HCT116 (cell line): ENCODE data around the gene IL23A.

Experiments
- CEBPB ChIP-seq: IDR thresholded peaks from 2 replicates; pipeline ENCODE4 v1.6.1; 2012; ENCODE audit warnings: low read depth
- POLR2A ChIP-seq: IDR thresholded peaks from 2 replicates; pipeline ENCODE4 v1.7.0; 2011; ENCODE audit warnings: borderline replicate concordance; ENCODE audit not compliant: insufficient read depth, insufficient read length; ENCODE audit errors: extremely low read depth
- RAD21 ChIP-seq: IDR thresholded peaks from 2 replicates; pipeline ENCODE4 v1.6.1; 2012; ENCODE audit warnings: low read depth, mild to moderate bottlenecking
- SIN3A ChIP-seq: IDR thresholded peaks from 2 replicates; pipeline ENCODE4 v1.6.1; 2012; ENCODE audit warnings: low read depth
- YY1 ChIP-seq: IDR thresholded peaks from 2 replicates; pipeline ENCODE4 v1.6.1; 2011; ENCODE audit warnings: low read length, low read depth, moderate library complexity, mild to moderate bottlenecking; ENCODE audit not compliant: insufficient replicate concordance; ENCODE audit errors: extremely low read depth
- TF ChIP-seq, protein P1 (sequence below): IDR thresholded peaks from 2 replicates; pipeline ENCODE4 v1.6.1; 2011; ENCODE audit warnings: mild to moderate bottlenecking, low read length, moderate library complexity; ENCODE audit not compliant: insufficient replicate concordance; ENCODE audit errors: extremely low read depth
- TF ChIP-seq, protein P2 (sequence below), 3 experiments: fragments of 200-600 bp in 1 of 3; sonication (generic) in 1 of 3; IDR thresholded peaks in 2 of 3; conservative IDR thresholded peaks in 1 of 3; 2 replicates each; pipeline ENCODE4 v1.5.1; 2012 to 2017; ENCODE audit warnings: low read depth in 2 of 3, low read length in 2 of 3, antibody characterized with exemption in 1 of 3, borderline replicate concordance in 1 of 3, control low read depth in 1 of 3, mild to moderate bottlenecking in 1 of 3, mixed read lengths in 1 of 3, mixed run types in 1 of 3, moderate library complexity in 1 of 3; ENCODE audit not compliant: insufficient read depth in 1 of 3
- TF ChIP-seq, protein P3 (sequence below): IDR thresholded peaks from 2 replicates; pipeline ENCODE4 v1.6.1; 2012; ENCODE audit warnings: low read depth

DNA sequence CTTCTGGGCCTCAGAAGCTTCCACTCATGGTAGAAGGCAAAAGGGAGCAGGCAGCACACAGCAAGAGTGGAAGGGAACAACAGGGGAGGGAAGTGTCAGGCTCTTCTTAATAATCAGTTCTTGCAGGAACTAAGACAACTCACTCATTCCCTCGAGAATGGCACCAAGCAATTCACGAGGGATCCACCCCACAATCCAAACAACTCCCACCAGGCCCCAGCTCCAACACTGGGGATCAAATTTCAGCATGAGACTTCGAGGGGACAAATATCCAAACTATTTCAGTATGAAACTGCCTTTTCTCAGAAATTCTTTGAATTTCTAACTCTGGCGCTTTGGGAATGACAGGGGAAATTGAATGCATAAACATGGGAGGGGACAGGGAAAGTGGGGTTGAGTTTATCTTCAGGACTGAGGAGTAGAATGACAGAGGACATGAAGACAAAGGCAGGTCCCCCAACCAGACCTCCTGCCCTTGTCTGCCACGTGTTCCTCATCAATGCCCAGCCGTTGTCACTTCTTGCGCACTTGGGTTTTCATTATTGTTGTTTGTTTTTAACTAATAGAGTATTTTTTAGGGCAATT lies 48.6 kb downstream of the IL23A start:
- TF ChIP-seq, protein P1, sequence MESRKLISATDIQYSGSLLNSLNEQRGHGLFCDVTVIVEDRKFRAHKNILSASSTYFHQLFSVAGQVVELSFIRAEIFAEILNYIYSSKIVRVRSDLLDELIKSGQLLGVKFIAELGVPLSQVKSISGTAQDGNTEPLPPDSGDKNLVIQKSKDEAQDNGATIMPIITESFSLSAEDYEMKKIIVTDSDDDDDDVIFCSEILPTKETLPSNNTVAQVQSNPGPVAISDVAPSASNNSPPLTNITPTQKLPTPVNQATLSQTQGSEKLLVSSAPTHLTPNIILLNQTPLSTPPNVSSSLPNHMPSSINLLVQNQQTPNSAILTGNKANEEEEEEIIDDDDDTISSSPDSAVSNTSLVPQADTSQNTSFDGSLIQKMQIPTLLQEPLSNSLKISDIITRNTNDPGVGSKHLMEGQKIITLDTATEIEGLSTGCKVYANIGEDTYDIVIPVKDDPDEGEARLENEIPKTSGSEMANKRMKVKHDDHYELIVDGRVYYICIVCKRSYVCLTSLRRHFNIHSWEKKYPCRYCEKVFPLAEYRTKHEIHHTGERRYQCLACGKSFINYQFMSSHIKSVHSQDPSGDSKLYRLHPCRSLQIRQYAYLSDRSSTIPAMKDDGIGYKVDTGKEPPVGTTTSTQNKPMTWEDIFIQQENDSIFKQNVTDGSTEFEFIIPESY: no peak
- TF ChIP-seq POLR2A (no peak), YY1 (no peak), SIN3A (no peak), RAD21 (no peak), CEBPB (no peak)
- TF ChIP-seq, protein P2, sequence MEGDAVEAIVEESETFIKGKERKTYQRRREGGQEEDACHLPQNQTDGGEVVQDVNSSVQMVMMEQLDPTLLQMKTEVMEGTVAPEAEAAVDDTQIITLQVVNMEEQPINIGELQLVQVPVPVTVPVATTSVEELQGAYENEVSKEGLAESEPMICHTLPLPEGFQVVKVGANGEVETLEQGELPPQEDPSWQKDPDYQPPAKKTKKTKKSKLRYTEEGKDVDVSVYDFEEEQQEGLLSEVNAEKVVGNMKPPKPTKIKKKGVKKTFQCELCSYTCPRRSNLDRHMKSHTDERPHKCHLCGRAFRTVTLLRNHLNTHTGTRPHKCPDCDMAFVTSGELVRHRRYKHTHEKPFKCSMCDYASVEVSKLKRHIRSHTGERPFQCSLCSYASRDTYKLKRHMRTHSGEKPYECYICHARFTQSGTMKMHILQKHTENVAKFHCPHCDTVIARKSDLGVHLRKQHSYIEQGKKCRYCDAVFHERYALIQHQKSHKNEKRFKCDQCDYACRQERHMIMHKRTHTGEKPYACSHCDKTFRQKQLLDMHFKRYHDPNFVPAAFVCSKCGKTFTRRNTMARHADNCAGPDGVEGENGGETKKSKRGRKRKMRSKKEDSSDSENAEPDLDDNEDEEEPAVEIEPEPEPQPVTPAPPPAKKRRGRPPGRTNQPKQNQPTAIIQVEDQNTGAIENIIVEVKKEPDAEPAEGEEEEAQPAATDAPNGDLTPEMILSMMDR (IDR thresholded peaks at IDR 0.05 in 2 of 3, conservative IDR thresholded peaks at IDR 0.05 in 1 of 3; ENCODE audit: borderline replicate concordance in 1 of 3, insufficient read depth in 1 of 3, low read depth in 2 of 3, low read length in 2 of 3): no peak
- TF ChIP-seq, protein P3, sequence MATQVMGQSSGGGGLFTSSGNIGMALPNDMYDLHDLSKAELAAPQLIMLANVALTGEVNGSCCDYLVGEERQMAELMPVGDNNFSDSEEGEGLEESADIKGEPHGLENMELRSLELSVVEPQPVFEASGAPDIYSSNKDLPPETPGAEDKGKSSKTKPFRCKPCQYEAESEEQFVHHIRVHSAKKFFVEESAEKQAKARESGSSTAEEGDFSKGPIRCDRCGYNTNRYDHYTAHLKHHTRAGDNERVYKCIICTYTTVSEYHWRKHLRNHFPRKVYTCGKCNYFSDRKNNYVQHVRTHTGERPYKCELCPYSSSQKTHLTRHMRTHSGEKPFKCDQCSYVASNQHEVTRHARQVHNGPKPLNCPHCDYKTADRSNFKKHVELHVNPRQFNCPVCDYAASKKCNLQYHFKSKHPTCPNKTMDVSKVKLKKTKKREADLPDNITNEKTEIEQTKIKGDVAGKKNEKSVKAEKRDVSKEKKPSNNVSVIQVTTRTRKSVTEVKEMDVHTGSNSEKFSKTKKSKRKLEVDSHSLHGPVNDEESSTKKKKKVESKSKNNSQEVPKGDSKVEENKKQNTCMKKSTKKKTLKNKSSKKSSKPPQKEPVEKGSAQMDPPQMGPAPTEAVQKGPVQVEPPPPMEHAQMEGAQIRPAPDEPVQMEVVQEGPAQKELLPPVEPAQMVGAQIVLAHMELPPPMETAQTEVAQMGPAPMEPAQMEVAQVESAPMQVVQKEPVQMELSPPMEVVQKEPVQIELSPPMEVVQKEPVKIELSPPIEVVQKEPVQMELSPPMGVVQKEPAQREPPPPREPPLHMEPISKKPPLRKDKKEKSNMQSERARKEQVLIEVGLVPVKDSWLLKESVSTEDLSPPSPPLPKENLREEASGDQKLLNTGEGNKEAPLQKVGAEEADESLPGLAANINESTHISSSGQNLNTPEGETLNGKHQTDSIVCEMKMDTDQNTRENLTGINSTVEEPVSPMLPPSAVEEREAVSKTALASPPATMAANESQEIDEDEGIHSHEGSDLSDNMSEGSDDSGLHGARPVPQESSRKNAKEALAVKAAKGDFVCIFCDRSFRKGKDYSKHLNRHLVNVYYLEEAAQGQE: no peak
